ENCODE results near the gene ATP5F1A. TPM values are rescaled to one million over a fixed set of nuclear protein-coding genes. Genes with fewer than 3 reads are reported as not detected.

ATP5F1A gene
- 100 to 1,000 TPM; 205 to 206 TPM for total RNA-seq
- polyA plus RNA-seq (2013, experiment 1 of 2): 292 TPM
- 297 TPM for polyA plus RNA-seq (2013, experiment 2 of 2)
- 149 to 825 (median 345) reads per million in 172 experiments for total RNA-seq

DNA sequence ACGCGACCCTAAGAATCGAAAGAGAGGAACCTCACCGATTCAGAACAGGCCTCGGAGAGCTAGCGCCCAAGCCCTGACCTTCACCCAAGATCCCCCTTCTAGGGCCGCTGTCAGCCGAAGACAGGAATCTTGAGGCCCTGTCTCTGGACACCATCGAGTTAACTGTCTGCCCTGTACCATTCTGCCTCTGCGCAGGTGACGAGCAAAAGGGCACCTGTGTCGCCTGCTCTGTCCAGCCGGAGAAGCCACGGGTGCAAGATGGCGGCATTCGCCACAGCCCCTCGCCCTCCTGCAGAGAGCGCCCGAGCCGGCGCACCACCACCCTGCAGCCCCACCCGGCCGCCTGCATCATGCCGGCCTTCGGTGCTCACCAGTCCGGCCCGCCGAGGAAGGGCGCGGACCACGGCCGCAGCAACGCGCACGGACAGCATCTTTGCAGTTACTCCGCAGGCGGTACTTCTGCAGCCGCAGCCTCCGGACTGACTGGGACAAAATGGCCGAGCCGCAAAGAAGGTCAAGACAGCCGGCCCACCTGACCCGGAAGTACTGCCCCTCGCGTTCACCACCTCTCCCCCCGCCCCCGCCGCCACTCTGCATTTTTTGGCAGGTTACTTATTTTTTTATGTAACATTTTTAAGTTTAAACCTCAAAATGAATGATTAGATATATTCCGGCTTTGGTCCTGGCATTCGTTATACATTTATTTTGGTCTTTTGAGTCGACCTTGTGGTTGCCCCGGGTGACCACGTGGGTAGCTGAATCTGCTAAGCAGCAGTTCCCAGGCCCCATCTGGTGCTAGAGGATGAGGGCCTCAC lies at the start of gene ATP5F1A:
ATP5F1A (minus strand) TSS at position 496 of the 815 bp plus-strand sequence; CDS start at position 431, 65 bp downstream.
- H3K36me3 ChIP-seq (ENCODE audit: insufficient read depth, low read length): peaks cover 21% of the 10 kb centered on the region
- no peaks in the 10 kb centered on the region for H3K9me3 ChIP-seq (ENCODE audit: control insufficient read depth in 1 of 2, insufficient read depth in 1 of 2, low read length in 2 of 2)
- ChIA-PET POLR2A (interaction anchor here (0.5 to 1.2 kb wide), 5 partner anchors 9 to 141 kb away, joined by 3 to 9 read pairs (median 5); a partner anchor contains a TSS), CTCF (interaction anchor here (0.7 to 2.4 kb wide), 5 partner anchors 9 to 76 kb away, joined by 3 to 14 read pairs (median 6); a partner anchor contains a TSS)
- peak within 1 kb of the TSS; percentile 74 to 77 for H3K27ac ChIP-seq (ENCODE audit: low read depth in 1 of 2, low read length in 2 of 2)
- no peaks in the 10 kb centered on the region for H3K27me3 ChIP-seq (ENCODE audit: control insufficient read depth in 1 of 2, insufficient read depth in 2 of 2, low read length in 2 of 2)
- no peaks in the 10 kb centered on the region for H3K27me3 Mint-ChIP-seq
- ATAC-seq (ENCODE audit: poor library complexity): peak; percentile 84
- H3K4me1 ChIP-seq (ENCODE audit: insufficient read depth, low read length): peaks cover 41% of the 10 kb centered on the region
- peak within 1 kb of the TSS; percentile 82 for H3K4me3 ChIP-seq (ENCODE audit: low read length)
- H3K4me1 Mint-ChIP-seq (ENCODE audit: low read depth): peaks cover 34% of the 10 kb centered on the region
- no peaks in the 10 kb centered on the region for H3K9me3 Mint-ChIP-seq
- TF ChIP-seq, protein P1, sequence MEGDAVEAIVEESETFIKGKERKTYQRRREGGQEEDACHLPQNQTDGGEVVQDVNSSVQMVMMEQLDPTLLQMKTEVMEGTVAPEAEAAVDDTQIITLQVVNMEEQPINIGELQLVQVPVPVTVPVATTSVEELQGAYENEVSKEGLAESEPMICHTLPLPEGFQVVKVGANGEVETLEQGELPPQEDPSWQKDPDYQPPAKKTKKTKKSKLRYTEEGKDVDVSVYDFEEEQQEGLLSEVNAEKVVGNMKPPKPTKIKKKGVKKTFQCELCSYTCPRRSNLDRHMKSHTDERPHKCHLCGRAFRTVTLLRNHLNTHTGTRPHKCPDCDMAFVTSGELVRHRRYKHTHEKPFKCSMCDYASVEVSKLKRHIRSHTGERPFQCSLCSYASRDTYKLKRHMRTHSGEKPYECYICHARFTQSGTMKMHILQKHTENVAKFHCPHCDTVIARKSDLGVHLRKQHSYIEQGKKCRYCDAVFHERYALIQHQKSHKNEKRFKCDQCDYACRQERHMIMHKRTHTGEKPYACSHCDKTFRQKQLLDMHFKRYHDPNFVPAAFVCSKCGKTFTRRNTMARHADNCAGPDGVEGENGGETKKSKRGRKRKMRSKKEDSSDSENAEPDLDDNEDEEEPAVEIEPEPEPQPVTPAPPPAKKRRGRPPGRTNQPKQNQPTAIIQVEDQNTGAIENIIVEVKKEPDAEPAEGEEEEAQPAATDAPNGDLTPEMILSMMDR (IDR thresholded peaks at IDR 0.05): no peak
- intact Hi-C loops (cut with DNase I, micrococcal nuclease): loop anchor here in 1 of 2 experiments (2.0 kb wide), 1 partner anchor 131 kb away; the partner anchor contains the start of gene EPG5
- peak within 1 kb of the TSS; percentile 99 for H3K27ac Mint-ChIP-seq
- H3K36me3 Mint-ChIP-seq (ENCODE audit: low read depth): peaks cover 37% of the 10 kb centered on the region
- peak within 1 kb of the TSS; percentile 100 for H3K4me3 Mint-ChIP-seq
- DNase-seq: peak; percentile 76 to 93 (median 82)

DNA sequence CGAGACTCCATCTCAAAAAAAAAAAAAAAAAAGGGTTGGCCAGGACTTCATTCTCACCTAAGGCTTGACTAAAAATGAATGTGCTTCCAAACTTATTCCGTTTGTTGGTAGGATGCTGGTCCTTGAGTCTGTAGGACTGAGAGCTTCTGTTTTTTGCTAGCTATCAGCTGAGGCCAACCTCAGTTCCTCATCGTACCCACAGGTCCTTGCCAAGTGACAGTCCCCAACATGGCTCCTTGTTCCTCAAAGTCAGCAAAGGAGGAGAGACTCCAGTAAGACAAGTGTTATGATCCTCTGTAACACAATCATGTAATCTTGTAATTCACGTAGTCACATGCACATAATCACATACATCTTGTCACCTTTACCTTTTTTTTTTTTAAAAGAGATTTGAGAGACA lies 43.1 kb upstream of the ATP5F1A start:
- Mint-ChIP-seq H3K9me3 (no peaks in the 10 kb centered on the region), H3K27ac (no peak overlapping the region), H3K27me3 (no peaks in the 10 kb centered on the region), H3K4me1 (ENCODE audit: low read depth) (no peaks in the 10 kb centered on the region), H3K4me3 (no peak overlapping the region), H3K36me3 (ENCODE audit: low read depth) (no peaks in the 10 kb centered on the region)
- H3K4me1 ChIP-seq (ENCODE audit: insufficient read depth, low read length): no peaks in the 10 kb centered on the region
- no peaks in the 10 kb centered on the region for H3K27me3 ChIP-seq (ENCODE audit: control insufficient read depth in 1 of 2, insufficient read depth in 2 of 2, low read length in 2 of 2)
- intact Hi-C loops (cut with DNase I, micrococcal nuclease): no loop called here
- TF ChIP-seq, protein P1 (IDR thresholded peaks at IDR 0.05): no peak
- ATAC-seq (ENCODE audit: poor library complexity): no peak
- no peaks in the 10 kb centered on the region for H3K9me3 ChIP-seq (ENCODE audit: control insufficient read depth in 1 of 2, insufficient read depth in 1 of 2, low read length in 2 of 2)
- DNase-seq: no peak
- H3K36me3 ChIP-seq (ENCODE audit: insufficient read depth, low read length): no peaks in the 10 kb centered on the region
- ChIA-PET CTCF (interaction anchor here (0.8 to 2.5 kb wide), 2 partner anchors 14 to 517 kb away, joined by 3 to 7 read pairs; no protein-coding TSS in a partner anchor), POLR2A (interaction anchor here (0.7 kb wide), 1 partner anchor 109 kb away, joined by 3 read pairs; no protein-coding TSS in a partner anchor)
- no peak overlapping the region for H3K27ac ChIP-seq (ENCODE audit: low read depth in 1 of 2, low read length in 2 of 2)
- no peak overlapping the region for H3K4me3 ChIP-seq (ENCODE audit: low read length)

DNA sequence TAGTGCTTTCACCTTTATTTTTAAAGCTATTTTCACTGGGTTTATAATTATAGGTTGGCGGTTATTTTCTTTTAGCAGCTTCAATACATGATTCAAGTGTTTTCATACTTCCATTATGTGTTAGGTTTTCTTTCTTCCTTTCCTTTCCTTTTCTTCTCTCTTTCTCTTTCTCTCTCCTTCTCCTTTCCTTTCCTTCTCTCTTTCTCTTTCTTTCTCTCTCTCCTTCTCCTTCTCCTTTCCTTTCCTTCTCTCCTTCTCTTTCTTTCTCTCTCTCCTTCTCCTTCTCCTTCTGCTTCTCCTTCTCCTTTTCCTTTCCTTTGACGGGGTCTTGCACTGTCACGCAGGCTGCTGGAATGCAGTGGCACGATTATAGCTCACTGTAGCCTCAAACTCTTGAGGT lies 42.1 kb upstream of the ATP5F1A start:
- no peak overlapping the region for H3K27ac Mint-ChIP-seq

More for the DNA sequence above, 42.1 kb upstream of the ATP5F1A start:
- intact Hi-C loops (cut with DNase I, micrococcal nuclease): no loop called here
- ChIA-PET POLR2A (no interaction called here), CTCF (no interaction called here)
- no peaks in the 10 kb centered on the region for H3K9me3 Mint-ChIP-seq
- no peak overlapping the region for H3K27ac ChIP-seq (ENCODE audit: low read depth in 1 of 2, low read length in 2 of 2)
- H3K4me3 ChIP-seq (ENCODE audit: low read length): no peak overlapping the region
- no peaks in the 10 kb centered on the region for H3K36me3 Mint-ChIP-seq (ENCODE audit: low read depth)
- H3K4me3 Mint-ChIP-seq: no peak overlapping the region
- TF ChIP-seq, protein P1 (IDR thresholded peaks at IDR 0.05): no peak
- ATAC-seq (ENCODE audit: poor library complexity) (no peak), DNase-seq (no peak)
- no peaks in the 10 kb centered on the region for H3K4me1 Mint-ChIP-seq (ENCODE audit: low read depth)
- H3K9me3 ChIP-seq (ENCODE audit: control insufficient read depth in 1 of 2, insufficient read depth in 1 of 2, low read length in 2 of 2): no peaks in the 10 kb centered on the region
- H3K27me3 ChIP-seq (ENCODE audit: control insufficient read depth in 1 of 2, insufficient read depth in 2 of 2, low read length in 2 of 2): no peaks in the 10 kb centered on the region
- no peaks in the 10 kb centered on the region for H3K4me1 ChIP-seq (ENCODE audit: insufficient read depth, low read length)
- H3K36me3 ChIP-seq (ENCODE audit: insufficient read depth, low read length): no peaks in the 10 kb centered on the region
- H3K27me3 Mint-ChIP-seq: no peaks in the 10 kb centered on the region
